OCI-LY1 (cell line): ENCODE data around the gene ZP3.
"Not testable (repeated sequence)": the region's sequence is repeated elsewhere in the genome, so short reads cannot be mapped to it uniquely, and the experiment has no call there.

ENCODE experiments used
- H2AFZ ChIP-seq: fragments of 200-600 bp; sonication (generic), shearing (Covaris generic); 2 replicates; pipeline ENCODE4 v1.6.0; 2014; ENCODE audit warnings: antibody characterized with exemption, mild to moderate bottlenecking, low read length
- H3F3A ChIP-seq: fragments of 200-600 bp; sonication (generic), shearing (Covaris generic); 2 replicates; pipeline ENCODE4 v1.6.0; 2014; ENCODE audit warnings: mild to moderate bottlenecking, antibody characterized with exemption, low read length, moderate library complexity; ENCODE audit not compliant: insufficient read depth
- H3K27ac ChIP-seq: fragments of 200-600 bp; sonication (generic); 2 replicates; pipeline ENCODE4 v1.5.1; 2014; ENCODE audit warnings: low read length, mixed run types, mild to moderate bottlenecking, low read depth; ENCODE audit not compliant: poor library complexity, severe bottlenecking
- H3K27me3 ChIP-seq: fragments of 200-600 bp; sonication (generic); 2 replicates; pipeline ENCODE4 v1.6.0; 2014; ENCODE audit warnings: antibody characterized with exemption, mild to moderate bottlenecking, low read length, moderate library complexity; ENCODE audit not compliant: insufficient read depth
- H3K36me3 ChIP-seq: fragments of 200-600 bp; sonication (generic); 2 replicates; pipeline ENCODE4 v1.6.1; 2014; ENCODE audit warnings: mild to moderate bottlenecking, antibody characterized with exemption, low read length, moderate library complexity, mixed read lengths; ENCODE audit not compliant: insufficient read depth
- H3K4me1 ChIP-seq: fragments of 200-600 bp; sonication (generic); 2 replicates; pipeline ENCODE4 v1.5.1; 2014; ENCODE audit warnings: mild to moderate bottlenecking, low read length, moderate library complexity; ENCODE audit not compliant: insufficient read depth, severe bottlenecking
- H3K4me2 ChIP-seq: fragments of 200-600 bp; sonication (generic), shearing (Covaris generic); 2 replicates; pipeline ENCODE4 v1.6.1; 2014; ENCODE audit warnings: low read length
- H3K4me3 ChIP-seq: fragments of 200-600 bp; sonication (generic); 2 replicates; pipeline ENCODE4 v1.5.1; 2014; ENCODE audit warnings: low read length, low read depth, mild to moderate bottlenecking, mixed read lengths; ENCODE audit not compliant: poor library complexity, severe bottlenecking
- H3K79me2 ChIP-seq: fragments of 200-600 bp; shearing (Covaris generic); 2 replicates; pipeline ENCODE4 v1.6.1; 2016; ENCODE audit warnings: mixed run types, low read length, mixed read lengths; ENCODE audit not compliant: insufficient read depth
- H3K9ac ChIP-seq: fragments of 200-600 bp; sonication (generic), shearing (Covaris generic); 2 replicates; pipeline ENCODE4 v1.6.1; 2014; ENCODE audit warnings: mild to moderate bottlenecking, low read length, mixed read lengths
- H3K9me2 ChIP-seq: fragments of 200-600 bp; sonication (generic), shearing (Covaris generic); 2 replicates; pipeline ENCODE4 v1.6.1; 2014; ENCODE audit warnings: low read depth, mild to moderate bottlenecking, low read length, mixed read lengths
- H3K9me3 ChIP-seq: fragments of 200-600 bp; shearing (Covaris generic); 2 replicates; pipeline ENCODE4 v1.6.1; 2014; ENCODE audit warnings: low read length, mixed read lengths
- H4K20me1 ChIP-seq: fragments of 200-600 bp; sonication (generic), shearing (Covaris generic); 2 replicates; pipeline ENCODE4 v1.6.0; 2016; ENCODE audit warnings: mild to moderate bottlenecking, low read length; ENCODE audit not compliant: insufficient read depth

Gene ZP3

DNA sequence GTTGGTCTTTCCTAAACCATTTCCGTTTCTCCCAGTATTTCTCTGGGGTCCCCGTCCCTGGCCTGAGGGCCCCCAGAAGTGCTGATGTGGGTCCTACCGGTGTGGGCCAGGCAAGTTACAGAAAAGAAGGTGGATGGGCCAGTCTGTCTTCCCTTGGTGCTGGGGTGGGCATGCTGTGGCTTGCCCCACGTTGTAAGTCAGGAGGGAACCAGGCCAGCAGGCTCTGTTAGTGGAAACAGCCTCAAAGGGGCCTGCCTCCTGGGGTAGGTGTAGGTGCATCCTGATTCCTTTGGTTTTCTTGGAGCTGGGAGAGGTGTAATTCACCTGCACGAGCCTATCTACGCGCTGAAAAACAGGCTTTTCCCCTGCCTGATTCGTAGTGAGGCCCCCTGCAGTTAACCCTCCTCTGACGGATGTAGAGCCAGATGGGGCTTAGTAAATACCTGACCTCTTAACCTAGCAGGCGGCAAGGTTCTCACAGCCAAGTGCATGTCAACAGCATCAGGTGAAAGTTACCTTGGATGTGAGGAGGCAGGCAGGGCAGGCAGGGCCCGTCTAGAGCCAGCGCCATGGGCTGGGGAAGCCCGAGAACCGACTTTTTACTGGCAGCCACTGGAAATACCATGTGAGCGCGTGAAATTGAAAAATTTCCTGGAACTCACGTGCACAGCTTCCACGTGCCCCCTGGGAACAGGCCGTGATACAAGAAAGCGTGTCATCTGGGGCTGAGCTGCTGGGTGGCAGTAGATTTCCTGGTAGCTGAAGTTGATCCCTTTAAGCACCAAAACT, 61.3 kb downstream of the ZP3 start:
- H2AFZ ChIP-seq, H3K9me2 ChIP-seq, H3K9ac ChIP-seq, H3K4me3 ChIP-seq, H3K27me3 ChIP-seq, H4K20me1 ChIP-seq, H3K4me2 ChIP-seq, H3F3A ChIP-seq, H3K79me2 ChIP-seq, H3K9me3 ChIP-seq, H3K4me1 ChIP-seq: not testable (repeated sequence)
- peak overlapping the region; percentile 39 for H3K27ac ChIP-seq
- peaks cover 11% of the 10 kb centered on the region; the same call in 1 of the 2 replicates for H3K36me3 ChIP-seq

DNA sequence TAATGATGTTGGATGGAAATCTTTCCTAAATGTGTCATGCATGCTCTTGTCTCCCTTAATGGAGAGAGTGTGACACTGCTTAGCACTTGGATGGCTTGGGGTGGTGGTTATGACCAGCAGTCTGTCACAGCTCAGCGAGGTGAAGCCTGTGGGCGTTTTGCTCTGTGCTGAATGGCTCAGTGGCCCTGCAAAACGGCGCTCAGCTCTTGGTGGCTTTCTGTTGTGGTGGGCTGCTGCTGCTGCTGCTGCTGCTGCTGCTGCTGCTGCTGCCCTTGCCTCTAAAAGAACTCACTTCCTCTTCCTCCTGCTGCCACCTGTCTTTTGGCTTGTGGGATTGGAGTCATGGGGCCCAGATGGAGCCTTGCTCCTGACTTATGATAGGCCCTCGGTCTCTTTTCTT, 61.9 kb downstream of the ZP3 start:
- H3K27ac ChIP-seq, H3K27me3 ChIP-seq, H3K4me3 ChIP-seq, H3K4me2 ChIP-seq, H2AFZ ChIP-seq, H3K79me2 ChIP-seq, H3K4me1 ChIP-seq, H3K9ac ChIP-seq, H3K9me3 ChIP-seq, H3K9me2 ChIP-seq, H4K20me1 ChIP-seq, H3F3A ChIP-seq: not testable (repeated sequence)
- peaks cover 11% of the 10 kb centered on the region; the same call in 1 of the 2 replicates for H3K36me3 ChIP-seq

DNA sequence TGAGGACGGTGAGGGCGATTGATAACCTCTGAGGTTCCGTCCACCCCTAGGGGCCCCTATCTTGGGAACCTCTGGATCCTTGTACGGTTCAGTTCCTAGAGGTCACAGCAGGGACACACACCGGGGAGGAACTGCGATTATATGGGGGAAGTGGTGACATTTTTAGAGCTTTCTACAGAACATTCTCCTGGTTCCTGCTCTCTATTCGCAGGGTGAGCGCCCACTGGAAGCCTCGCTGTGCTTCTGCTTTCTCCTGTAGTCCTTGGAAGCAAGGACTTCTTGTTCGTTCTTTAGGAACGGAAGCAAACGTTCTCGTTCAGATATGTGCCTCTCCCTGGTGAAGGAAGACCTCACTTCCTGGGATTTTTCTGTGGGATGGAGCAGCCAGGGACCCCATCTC, 63.2 kb downstream of the ZP3 start:
- H3K9me2 ChIP-seq, H3K36me3 ChIP-seq, H3K9ac ChIP-seq, H3K27ac ChIP-seq, H2AFZ ChIP-seq, H3K4me1 ChIP-seq, H3K4me3 ChIP-seq, H3K4me2 ChIP-seq, H4K20me1 ChIP-seq, H3K79me2 ChIP-seq, H3F3A ChIP-seq, H3K9me3 ChIP-seq, H3K27me3 ChIP-seq: not testable (repeated sequence)
